HG03521 (cell line): Measurements from ENCODE around the gene CNGB1.
"Not testable (repeated sequence)": the region's sequence is repeated elsewhere in the genome, so short reads cannot be mapped to it uniquely, and the experiment has no call there.

Source experiments
- ATAC-seq: cut with Tn5 transposase; IDR thresholded peaks from one replicate; pipeline ENCODE4 v1.9.1; 2021; ENCODE audit warnings: mild to moderate bottlenecking, moderate library complexity; ENCODE audit not compliant: unreplicated experiment

CNGB1 gene

GRCh38 chr16:57866529-57866918, 104.4 kb downstream of the CNGB1 start:
- ATAC-seq: no peak

GRCh38 chr16:57865746-57866528, 105.0 kb downstream of the CNGB1 start:
- ATAC-seq: no peak

- no peak for ATAC-seq
Observed at GRCh38 chr16:57863434-57864160, 107.3 kb downstream of the CNGB1 start.

GRCh38 chr16:57862698-57863433, 108.1 kb downstream of the CNGB1 start:
- no peak for ATAC-seq

- no peak for ATAC-seq
Observed at GRCh38 chr16:57859331-57859730, 111.6 kb downstream of the CNGB1 start.

GRCh38 chr16:57858635-57859034, 112.3 kb downstream of the CNGB1 start:
- no peak for ATAC-seq

DNA sequence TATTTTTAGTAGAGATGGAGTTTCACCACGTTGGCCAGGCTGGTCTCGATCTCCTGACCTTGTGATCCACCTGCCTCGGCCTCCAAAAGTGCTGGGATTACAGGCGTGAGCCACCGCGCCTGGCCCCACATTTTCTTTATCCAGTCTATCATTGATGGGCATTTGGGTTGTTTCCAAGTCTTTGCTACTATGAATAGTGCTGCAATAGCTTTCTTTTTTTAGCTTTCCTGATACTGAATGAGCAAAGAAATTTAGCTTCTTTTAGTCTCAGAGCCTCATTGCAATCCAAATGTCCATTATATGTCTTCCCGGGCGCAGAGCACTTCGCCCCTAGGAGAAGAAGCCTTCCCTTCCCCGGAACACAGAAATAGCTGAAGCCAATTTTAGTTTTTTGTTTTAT, 112.9 kb downstream of the CNGB1 start:
- ATAC-seq: not testable (repeated sequence)

DNA sequence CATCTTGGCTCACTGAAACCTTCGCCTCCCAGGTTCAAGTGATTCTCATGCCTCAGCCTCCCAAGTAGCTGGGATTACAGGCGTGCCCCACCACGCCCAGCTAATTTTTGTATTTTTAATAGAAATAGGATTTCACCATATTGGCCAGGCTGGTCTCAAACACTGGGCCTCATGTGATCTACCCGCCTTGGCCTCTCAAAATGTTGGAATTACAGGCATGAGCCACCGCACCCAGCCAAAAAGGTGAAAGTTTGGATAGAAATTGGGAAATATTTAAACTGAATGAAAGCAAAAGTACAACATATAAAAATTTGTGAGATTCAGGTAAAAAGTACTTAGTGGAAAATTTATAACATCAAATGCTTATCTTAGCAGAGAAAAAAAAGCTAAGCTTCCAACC, 115.7 kb downstream of the CNGB1 start:
- ATAC-seq: no peak

DNA sequence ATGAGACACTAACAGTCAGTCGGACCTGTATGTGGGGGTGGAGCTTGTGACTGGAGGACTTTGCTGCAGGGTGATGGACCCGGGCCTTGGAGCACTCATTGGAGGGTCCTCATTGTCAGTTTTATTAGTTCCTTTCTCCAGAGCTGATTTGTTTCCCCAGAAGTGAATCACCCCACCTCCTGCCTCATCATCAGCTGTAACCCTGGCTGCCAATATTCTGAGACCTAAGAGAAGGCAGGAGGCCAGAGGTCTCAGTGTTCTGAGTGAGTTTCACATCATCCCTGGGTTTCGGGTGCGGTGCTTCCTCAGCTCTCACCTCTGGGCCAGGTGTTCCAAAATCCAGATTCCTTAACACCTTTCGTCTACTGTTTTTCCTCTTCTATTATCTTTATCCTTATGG, 118.7 kb downstream of the CNGB1 start:
- no peak for ATAC-seq

- ATAC-seq: no peak
Observed at GRCh38 chr16:57848181-57848580, 122.7 kb downstream of the CNGB1 start.

DNA sequence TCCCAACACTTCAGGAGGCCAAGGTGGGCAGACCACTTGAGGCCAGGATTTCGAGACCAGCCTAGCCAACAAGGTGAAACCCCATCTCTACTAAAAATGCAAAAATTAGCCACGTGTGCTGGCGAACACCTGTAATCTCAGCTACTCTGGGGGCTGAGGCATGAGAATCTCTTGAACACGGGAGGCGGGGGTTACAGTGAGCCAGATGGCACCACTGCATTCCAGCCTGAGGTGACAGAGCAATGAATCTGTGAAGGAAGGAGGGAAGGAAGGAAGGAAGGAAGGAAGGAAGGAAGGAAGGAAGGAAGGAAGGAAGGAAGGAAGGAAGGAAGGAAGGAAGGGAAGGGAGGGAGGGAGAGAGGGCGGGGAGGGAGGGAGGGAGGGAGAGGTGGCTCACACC, 124.0 kb downstream of the CNGB1 start:
- ATAC-seq: not testable (repeated sequence)

- no peak for ATAC-seq
Observed at GRCh38 chr16:57846078-57846697, 124.7 kb downstream of the CNGB1 start.

DNA sequence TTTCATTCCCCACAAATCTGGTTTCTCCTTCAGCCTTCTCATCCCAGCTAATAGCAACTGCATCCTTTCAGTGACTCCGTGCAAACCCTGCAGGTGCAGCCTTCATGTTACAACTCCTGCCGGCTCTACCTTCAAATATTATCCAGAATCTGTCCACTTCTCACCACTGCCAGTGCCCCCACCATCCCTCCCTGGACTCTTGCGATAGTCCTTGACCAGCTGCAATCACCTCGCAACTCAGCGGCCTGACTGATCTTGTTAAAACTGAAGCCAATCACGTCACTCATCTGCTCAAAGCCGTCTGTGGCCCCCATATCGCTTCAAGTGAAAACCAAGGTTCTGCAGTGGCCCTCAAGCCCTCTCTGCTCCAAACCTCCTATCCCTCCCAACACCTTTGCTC, 125.8 kb downstream of the CNGB1 start:
- ATAC-seq: no peak

DNA sequence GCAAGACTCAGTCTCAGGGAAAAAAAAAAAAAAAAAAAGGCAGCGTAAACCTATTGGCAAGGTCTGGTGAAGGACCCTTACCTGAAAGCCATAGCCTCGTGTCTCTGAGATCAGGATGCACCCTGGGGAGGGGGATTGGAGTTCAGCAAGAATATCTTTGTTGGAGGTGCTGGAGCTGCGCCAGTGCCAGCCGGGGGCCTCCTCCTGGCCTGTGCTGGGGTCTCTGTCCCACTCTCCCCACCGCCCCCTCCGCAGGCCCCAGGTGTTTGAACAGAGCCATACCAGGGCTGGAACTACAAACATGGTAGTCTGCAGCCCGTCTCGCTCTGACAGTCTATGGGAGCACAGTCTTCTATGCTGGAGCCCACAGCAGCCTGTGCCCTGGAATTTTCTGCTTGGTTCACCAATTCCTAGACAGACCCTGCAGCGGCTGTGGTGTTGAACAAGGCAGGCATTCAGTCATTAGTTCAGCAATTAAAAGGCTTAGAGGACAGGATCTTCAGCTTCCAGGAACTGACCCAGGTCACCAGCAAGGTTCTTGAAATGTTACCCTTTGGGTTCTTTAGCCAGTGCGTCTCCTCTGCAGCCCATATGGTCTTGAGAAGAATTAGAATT, 126.4 kb downstream of the CNGB1 start:
- ATAC-seq: no peak

- ATAC-seq: no peak
Observed at GRCh38 chr16:57843400-57843799, 127.5 kb downstream of the CNGB1 start.

- ATAC-seq: no peak
Observed at GRCh38 chr16:57842601-57843000, 128.3 kb downstream of the CNGB1 start.

- no peak for ATAC-seq
Observed at GRCh38 chr16:57840833-57841232, 130.1 kb downstream of the CNGB1 start.

DNA sequence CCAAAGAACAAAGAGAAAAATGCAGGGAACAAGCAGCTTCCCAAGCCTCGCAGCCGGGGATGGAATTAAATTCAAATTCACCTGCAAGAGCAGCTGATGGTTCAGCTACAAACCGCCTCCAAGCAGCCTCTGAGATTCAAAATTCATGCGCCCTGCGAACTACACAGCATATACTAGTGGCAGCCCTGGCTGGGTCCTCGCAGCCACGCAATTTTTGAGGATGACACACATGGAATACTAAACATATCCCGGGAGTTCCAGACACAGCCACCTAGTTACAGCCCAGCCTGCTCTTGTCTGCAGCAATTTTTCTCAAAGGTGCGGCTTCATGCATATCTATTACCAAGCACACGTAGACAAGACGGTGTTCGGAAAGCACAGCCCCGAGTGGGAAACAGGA, 132.8 kb downstream of the CNGB1 start:
- no peak for ATAC-seq

GRCh38 chr16:57837305-57838125, 133.4 kb downstream of the CNGB1 start:
- no peak for ATAC-seq

DNA sequence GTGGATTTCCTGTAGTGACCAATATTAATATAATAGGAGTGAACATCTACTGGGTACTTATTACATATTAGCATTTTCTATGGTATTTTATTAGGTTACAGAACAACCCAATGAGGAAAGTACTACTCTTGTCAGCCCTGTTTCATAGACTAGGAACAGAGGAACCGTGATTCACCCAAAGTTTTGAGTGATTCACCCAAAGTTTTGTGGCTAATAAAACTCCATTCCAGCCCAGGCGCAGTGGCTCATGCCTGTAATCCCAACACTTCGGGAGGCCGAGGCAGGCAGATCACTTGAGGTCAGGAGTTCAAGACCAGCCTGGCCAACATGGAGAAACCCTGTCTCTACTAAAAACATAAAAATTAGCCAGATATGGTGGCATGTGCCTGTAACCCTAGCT, 135.5 kb downstream of the CNGB1 start:
- ATAC-seq: not testable (repeated sequence)
